HG02642 (cell line): ENCODE measurements around the gene RPP21.
"Not testable (repeated sequence)": the region's sequence is repeated elsewhere in the genome, so short reads cannot be mapped to it uniquely, and the experiment has no call there.

Experiments used
- ATAC-seq: cut with Tn5 transposase; IDR thresholded peaks from one replicate; pipeline ENCODE4 v1.9.1; 2021; ENCODE audit warnings: mild to moderate bottlenecking; ENCODE audit not compliant: unreplicated experiment, poor library complexity

RPP21 gene

DNA sequence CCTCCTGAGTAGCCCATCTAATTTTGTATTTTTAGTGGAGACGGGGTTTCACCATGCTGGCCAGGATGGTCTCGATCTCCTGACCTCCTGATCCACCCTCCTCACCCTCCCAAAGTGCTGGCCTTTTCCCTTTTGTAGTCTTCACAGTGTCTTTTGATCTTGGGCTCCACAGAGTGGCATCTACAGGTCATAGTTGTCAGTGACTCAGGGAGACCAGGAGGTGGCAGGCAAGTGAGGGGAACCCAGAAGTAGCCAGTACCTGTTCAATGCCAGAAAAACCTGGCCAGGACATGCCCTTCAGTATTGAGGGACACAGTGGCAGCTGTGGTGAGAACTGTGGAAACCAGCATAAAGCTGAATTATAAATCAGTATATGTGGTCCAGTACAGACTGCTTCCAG, 19.6 kb downstream of the RPP21 start:
- ATAC-seq: no peak

DNA sequence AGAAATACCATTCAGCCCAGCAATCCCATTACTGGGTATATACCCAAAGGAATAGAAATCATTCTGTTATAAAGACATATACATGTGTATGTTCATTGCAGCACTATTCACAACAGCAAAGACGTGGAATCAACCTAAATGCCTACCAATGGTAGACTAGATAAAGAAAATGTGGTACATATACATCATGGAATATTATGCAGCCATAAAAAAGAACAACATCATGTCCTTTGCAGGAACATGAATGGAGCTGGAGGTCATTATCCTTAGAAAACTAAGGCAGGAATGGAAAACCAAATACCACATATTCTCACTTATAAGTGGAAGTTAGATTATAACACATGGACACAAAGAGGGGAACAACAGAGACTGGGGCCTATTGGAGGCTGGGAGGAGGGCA, 24.3 kb downstream of the RPP21 start:
- not testable (repeated sequence) for ATAC-seq

DNA sequence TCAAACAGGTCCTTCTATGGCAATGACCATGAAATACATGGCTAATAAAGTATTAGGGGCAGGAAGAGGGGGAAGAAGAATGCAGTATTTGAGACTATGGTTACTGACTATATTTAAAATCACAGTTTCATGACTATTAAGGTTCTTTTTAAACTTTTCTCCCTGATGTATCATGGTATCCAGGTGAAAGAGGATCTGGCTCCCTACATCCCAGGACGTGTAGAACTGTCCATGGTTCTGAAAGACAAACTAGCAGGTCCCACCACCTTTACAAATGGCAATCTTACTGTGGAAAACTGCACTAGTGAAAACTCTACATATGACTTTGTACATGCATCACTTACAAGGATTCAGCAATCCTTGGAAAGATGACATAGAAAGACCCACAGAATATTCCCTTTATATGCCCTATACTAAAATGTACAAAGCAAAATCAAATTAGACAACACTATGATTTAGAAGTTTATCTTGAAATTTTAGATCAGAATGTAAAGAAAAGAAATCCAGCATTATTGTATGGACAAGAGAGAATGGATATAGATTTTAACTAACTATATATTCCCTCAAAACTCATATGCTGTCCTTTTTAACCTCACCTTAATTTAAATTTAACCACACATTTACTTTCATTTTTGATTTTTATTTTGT, 33.5 kb downstream of the RPP21 start:
- ATAC-seq: no peak

DNA sequence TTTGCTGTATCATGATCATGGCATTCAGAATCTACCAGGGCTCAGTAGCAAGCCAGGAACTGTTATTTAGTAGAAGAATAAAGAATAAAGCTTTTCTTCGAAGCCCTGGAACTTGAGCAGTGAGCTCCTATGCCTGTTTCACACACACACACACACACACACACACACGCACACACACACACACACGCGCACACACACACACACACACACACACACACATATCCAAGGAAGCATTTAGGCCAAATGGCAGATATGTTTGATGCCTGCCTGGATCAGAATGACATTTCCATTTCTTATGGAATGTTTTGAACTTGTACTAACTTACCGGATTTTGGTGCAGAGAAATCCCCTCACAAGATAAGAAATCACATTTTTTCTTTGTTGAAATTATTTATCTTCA, 35.5 kb downstream of the RPP21 start:
- ATAC-seq: no peak

DNA sequence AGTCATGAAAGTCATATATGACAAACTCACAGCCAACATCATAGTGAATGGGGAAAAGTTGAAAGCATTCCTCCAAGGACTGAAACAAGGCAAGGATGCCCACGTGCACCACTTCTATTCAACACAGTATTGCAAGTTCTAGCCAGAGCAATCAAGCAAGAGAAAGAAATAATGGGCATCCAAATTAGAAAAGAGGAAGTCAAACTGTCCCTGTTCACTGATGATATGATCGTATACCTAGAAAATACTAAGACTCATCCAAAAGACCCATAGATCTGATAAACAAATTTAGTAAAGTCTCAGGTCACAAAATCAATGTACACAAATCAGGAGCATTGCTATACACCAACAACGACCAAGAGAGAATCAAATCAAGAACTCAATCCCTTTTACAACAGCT, 41.2 kb downstream of the RPP21 start:
- no peak for ATAC-seq

DNA sequence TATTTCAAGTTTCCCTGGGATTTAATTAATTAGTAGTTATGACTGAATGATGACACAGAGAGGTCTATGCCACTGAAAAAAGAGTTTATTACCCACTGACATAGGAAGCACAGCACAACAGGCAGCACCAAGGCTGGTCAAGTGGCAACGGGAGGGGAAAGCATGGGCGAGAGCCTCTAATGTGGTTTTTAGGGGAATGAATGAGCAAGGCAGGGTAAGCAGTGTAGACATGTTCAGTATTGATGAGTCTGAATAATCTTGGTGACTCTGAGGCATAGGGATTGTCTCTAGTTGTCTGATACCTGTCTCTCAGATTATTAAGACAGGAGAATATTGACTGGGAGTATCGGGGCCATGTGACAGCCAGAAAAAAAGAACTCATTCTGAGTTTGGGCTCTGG, 46.3 kb downstream of the RPP21 start:
- no peak for ATAC-seq

DNA sequence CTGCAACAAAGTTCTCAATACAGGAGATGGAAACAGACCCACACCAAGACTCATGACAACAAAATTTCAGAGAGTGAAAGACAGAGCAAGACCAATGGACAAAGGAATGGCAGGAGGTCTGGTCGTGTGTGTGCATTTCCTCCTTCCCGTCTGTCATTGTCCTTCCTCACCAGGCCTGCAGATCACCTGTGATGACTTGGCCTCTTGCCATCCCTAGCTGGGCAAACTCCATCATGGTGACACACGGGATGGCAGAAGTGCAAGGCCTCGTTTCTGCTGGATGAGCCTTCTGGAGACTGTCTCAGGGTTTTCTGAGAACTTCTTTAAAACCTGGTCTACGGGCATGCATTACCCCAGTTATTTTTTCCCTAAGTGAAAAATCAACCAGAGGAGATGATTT, 49.2 kb downstream of the RPP21 start:
- ATAC-seq: no peak
